Prostate gland (tissue), 2 donors: Measurements from ENCODE around the gene EFCC1.

Experiments
- POLR2A ChIP-seq: fragments of 450-650 bp; IDR thresholded peaks from one replicate; pipeline ENCODE4 v1.6.1; 2016; ENCODE audit warnings: antibody characterized with exemption, mild to moderate bottlenecking
- POLR2AphosphoS5 ChIP-seq: sonication (generic); formaldehyde crosslinking; IDR thresholded peaks from one replicate; pipeline ENCODE4 v1.6.1; 2017; ENCODE audit warnings: antibody characterized with exemption
- TF ChIP-seq, protein P1 (sequence below), 4 experiments: fragments of 200-600 bp in 2 of 4; fragments of 450-650 bp in 2 of 4; sonication (generic) in 2 of 4; IDR thresholded peaks; 1 replicate in 3 of 4; 2 replicates in 1 of 4; pipeline ENCODE4 v1.5.1; 2016 to 2019; ENCODE audit warnings: antibody characterized with exemption in 4 of 4, mild to moderate bottlenecking in 2 of 4, moderate library complexity in 2 of 4

DNA sequence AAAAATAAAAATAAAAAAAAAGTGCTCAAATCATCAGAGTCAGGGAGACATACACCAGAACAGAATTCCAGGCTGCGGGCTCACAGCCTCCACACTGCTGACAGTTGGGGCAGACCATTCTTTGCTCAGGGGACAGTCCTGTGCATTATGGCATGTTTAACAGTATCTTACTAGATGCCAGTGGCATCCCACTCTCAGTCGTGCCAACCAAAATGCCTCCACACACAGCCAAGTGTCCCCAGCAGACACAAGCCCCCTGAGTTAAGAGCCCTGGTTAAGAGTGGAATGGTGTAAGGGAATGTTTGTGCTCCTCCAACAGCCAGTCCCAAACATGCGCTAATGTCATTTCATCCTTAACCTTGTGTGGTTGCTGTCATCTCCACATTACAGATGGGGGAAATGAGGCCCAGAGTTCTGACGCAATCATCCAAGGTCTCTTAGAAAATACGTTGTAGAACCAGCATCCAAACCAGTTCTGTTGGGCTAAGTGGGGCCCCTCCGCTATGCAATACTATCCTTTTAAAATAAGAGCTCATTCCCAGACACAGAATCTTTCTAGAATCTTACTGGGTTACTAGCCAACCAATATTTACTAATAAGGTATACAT is 33.3 kb upstream of the EFCC1 start:
- TF ChIP-seq POLR2A (no peak), POLR2AphosphoS5 (no peak)
- TF ChIP-seq, protein P1, sequence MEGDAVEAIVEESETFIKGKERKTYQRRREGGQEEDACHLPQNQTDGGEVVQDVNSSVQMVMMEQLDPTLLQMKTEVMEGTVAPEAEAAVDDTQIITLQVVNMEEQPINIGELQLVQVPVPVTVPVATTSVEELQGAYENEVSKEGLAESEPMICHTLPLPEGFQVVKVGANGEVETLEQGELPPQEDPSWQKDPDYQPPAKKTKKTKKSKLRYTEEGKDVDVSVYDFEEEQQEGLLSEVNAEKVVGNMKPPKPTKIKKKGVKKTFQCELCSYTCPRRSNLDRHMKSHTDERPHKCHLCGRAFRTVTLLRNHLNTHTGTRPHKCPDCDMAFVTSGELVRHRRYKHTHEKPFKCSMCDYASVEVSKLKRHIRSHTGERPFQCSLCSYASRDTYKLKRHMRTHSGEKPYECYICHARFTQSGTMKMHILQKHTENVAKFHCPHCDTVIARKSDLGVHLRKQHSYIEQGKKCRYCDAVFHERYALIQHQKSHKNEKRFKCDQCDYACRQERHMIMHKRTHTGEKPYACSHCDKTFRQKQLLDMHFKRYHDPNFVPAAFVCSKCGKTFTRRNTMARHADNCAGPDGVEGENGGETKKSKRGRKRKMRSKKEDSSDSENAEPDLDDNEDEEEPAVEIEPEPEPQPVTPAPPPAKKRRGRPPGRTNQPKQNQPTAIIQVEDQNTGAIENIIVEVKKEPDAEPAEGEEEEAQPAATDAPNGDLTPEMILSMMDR (IDR thresholded peaks at IDR 0.05): no peak
